ENCODE data around the gene FOXP1.

- TF ChIP-seq U2AF2 (optimal IDR thresholded peaks at IDR 0.05; ENCODE audit: low read depth, low read length) (no peak), MEIS2 (IDR thresholded peaks at IDR 0.05; ENCODE audit: partially characterized antibody) (no peak), CTCF (IDR thresholded peaks at IDR 0.05 in 2 of 3, conservative IDR thresholded peaks at IDR 0.05 in 1 of 3; ENCODE audit: insufficient read depth in 2 of 3, low read depth in 1 of 3, low read length in 3 of 3) (no peak), SRSF7 (optimal IDR thresholded peaks at IDR 0.05; ENCODE audit: low read depth, low read length) (no peak), ZNF274 (IDR thresholded peaks at IDR 0.05; ENCODE audit: borderline replicate concordance, low read depth, low read length) (no peak), MNT (conservative IDR thresholded peaks at IDR 0.05) (no peak)
Observed at GRCh38 chr3:71317140-71317539, 266.4 kb downstream of the FOXP1 start.
